GM12874 (cell line): ENCODE measurements around the gene UGT1A6.

Source experiments
- CTCF ChIP-seq: IDR thresholded peaks from 2 replicates; pipeline ENCODE4 v1.5.1; 2011; ENCODE audit warnings: low read depth, mild to moderate bottlenecking, control low read depth, low read length, moderate library complexity; ENCODE audit not compliant: insufficient read depth

UGT1A6 gene

DNA sequence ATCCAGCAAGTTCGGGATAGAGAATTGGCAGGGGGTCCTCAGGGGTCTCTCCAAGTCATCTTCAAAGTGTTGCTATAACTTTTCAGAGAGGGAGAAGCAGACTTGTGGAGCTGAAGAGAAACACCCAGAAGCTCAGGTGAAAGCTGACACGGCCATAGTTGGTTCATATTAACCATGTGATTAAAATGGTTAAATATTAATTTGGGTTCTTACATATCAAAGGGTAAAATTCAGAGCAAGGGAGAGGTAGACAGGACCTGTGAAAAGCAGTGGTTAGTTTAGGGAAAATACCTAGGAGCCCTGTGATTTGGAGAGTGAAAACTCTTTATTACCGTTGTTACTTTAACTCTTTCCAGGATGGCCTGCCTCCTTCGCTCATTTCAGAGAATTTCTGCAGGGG lies at the start of gene UGT1A6:
Gene UGT1A6, plus strand, starts transcription at position 243 of the 400 bp plus-strand sequence. Its CDS starts 115 bp downstream, at position 358.
- TF ChIP-seq CTCF: no peak

DNA sequence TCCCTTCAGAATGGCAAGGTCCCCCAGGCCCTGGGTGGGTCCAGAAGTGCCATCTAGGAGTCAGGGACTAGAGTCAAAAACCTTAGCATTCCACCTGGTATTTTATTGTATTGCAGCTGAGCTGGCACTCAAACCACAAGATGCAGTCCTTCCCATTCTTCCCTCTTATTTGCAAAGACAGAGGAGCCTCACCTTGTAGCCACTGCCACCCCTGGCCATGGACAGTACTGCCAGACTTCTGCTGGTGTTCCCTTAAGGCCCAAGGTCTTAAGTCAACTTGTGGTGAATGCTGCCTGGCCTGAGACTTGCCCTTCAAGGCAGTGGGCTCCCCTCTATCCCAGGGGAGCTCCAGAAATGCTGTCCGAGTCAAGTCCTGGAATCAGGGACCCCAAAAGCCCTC lies 49.6 kb upstream of the UGT1A6 start:
- TF ChIP-seq CTCF: peak; percentile 23; the same call in 1 of the 2 replicates

DNA sequence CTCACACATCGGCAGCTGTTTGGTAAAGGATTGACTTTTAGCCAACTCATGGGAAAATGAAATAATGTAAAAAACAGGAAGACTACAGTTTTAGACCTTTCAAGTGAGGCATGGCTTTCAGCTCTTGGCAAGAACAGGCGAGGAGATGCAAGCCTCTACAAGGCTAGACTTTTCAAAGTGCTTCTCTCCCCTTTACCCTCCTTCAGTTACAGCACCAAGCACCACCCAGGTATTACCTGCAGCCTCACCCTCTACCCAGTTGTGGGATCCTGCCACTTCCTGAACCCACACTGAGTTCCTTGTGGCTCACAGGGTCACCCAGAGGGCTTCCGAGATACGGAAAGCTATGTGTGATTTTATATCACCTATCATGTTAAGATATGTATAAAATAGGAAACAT lies 41.7 kb upstream of the UGT1A6 start:
- no peak for TF ChIP-seq CTCF

DNA sequence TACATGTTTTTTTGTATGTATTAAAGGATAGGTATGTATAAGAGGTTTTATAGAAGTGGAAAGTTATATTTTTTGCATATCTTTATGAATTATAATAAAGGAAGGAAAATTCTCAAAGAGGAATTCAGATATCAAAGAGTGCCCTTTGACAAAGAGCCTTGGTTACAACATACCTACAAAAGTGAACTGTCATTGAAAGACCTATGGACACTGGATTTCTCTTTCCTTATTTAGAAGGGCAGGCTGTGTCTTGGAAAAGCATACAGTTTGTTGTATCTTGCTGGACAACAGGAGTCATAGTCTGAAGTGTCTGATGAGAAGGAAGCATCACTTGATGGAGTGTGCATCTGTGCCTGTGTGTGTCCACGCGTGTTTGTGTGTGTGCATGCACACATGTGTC lies 41.3 kb upstream of the UGT1A6 start:
- no peak for TF ChIP-seq CTCF

DNA sequence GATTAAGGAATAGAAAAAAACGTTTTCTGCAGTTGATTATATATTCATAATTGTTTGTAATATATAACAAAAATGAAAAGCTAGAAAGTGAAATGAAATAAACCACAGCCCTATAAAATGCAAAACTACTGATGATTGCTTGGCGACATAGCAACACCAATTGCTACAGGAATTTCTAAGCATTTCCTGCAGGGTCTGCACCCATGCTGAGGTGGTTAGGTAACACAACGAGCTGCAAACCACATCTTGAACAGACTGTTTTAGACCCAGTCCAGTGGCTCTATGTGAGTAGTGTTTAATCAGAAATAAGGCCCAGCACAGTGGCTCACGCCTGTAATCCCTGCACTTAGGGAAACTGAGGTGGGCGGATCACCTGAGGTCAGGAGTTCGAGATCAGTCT lies 38.2 kb upstream of the UGT1A6 start:
- no peak for TF ChIP-seq CTCF

GRCh38 chr2:233655043-233655442 lies 37.6 kb upstream of the UGT1A6 start:
- no peak for TF ChIP-seq CTCF

- no peak for TF ChIP-seq CTCF
These were observed 36.2 kb upstream of the UGT1A6 start for GRCh38 chr2:233656443-233656842.

DNA sequence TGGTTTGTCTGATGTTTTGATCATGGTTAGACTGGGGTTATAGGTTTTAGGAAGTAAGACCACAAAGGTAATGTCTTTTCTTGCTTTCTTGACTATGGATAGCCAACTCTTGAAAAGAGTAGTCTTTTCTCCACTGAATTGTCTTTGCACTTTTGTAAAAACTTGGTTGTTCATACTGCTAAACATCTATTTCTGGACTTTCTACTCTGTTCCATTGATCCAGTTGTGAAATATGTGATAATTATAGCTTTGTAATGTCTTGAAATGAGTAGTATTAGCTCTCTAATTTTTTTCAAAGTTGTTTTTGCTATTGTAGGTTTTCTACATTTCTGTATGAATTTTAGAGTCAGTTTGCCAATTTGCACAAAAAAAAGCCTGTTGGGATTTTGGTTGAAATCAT lies 34.1 kb upstream of the UGT1A6 start:
- TF ChIP-seq CTCF: no peak
